A549 (cell line): ENCODE data around the gene TMEM43. TPM values are rescaled to one million over a fixed set of nuclear protein-coding genes. Genes with fewer than 3 reads are reported as not detected.

Source experiments
- ATAC-seq, 2 experiments: fragments of 200-7000 bp in 1 of 2; fragments of >200 bp in 1 of 2; cut with Nextera tagmentation in 1 of 2; cut with Tn5 transposase in 1 of 2; 3 replicates each; pipeline versions ENCODE4 v1.8.0 to v1.9.1; 2018 to 2020; ENCODE audit warnings: mild to moderate bottlenecking in 1 of 2, moderate library complexity in 1 of 2
- CTCF ChIA-PET: fragments of 300-600 bp; sonication (Branson Sonifier 250); formaldehyde crosslinking; extraction: SDS; loops from one replicate; lab custom pipeline; 2021; ENCODE audit warnings: antibody characterized with exemption, inconsistent platforms; lab: Yijun Ruan, JAX
- POLR2A ChIA-PET: fragments of 350-600 bp; formaldehyde crosslinking; extraction: SDS; loops from one replicate; lab custom pipeline; 2021; ENCODE audit warnings: antibody characterized with exemption, inconsistent platforms; lab: Yijun Ruan, JAX
- DNase-seq, 2 experiments: peaks; one replicate each; pipeline versions ENCODE4 v3.0.0 to v3.0.0-alpha.2; 2011 to 2016; ENCODE audit warnings: low read depth in 1 of 2, low spot score in 1 of 2
- FAIRE-seq: peaks from 2 replicates; lab custom pipeline; 2011; peaks lifted over from hg19 to GRCh38; lab: Jason Lieb, UNC
- H3K27ac ChIP-seq, 2 experiments: fragments of >200 bp; sonication (Bioruptor Twin); formaldehyde crosslinking; 3 replicates each; pipeline ENCODE4 v1.5.1; 2016 to 2017
- H3K4me1 ChIP-seq: fragments of >200 bp; sonication (Bioruptor Twin); formaldehyde crosslinking; 3 replicates; pipeline ENCODE4 v1.6.1; 2016
- H3K4me2 ChIP-seq: fragments of >200 bp; sonication (Bioruptor Twin); formaldehyde crosslinking; 3 replicates; pipeline ENCODE4 v1.6.1; 2016
- H3K4me3 ChIP-seq: fragments of >200 bp; sonication (Bioruptor Twin); formaldehyde crosslinking; 3 replicates; pipeline ENCODE4 v1.5.1; 2016
- H3K9me3 ChIP-seq: fragments of >200 bp; sonication (Bioruptor Twin); formaldehyde crosslinking; 3 replicates; pipeline ENCODE4 v1.6.1; 2016
- ATOH8 ChIP-seq: fragments of 250-450 bp; sonication (Bioruptor Pico); IDR thresholded peaks from 2 replicates; pipeline ENCODE4 v1.5.0; 2020; ENCODE audit warnings: low read depth, mild to moderate bottlenecking, moderate library complexity
- BCL3 ChIP-seq: fragments of >200 bp; sonication (Bioruptor Twin); formaldehyde crosslinking; IDR thresholded peaks from 3 replicates; pipeline ENCODE4 v1.6.1; 2016
- CBX2 ChIP-seq: fragments of 200-600 bp; sonication (generic); IDR thresholded peaks from 2 replicates; pipeline ENCODE4 v1.6.1; 2016; ENCODE audit warnings: low read depth, mild to moderate bottlenecking, borderline replicate concordance
- EHF ChIP-seq: fragments of 250-450 bp; sonication (Bioruptor Pico); IDR thresholded peaks from 2 replicates; pipeline ENCODE4 v1.5.0; 2020; ENCODE audit warnings: mild to moderate bottlenecking
- EHMT2 ChIP-seq: fragments of 200-600 bp; sonication (generic); IDR thresholded peaks from 2 replicates; pipeline ENCODE4 v1.6.1; 2016; ENCODE audit warnings: antibody characterized with exemption, low read depth, mild to moderate bottlenecking, moderate library complexity
- FOSB ChIP-seq: fragments of 250-450 bp; sonication (Bioruptor Pico); IDR thresholded peaks from 2 replicates; pipeline ENCODE4 v1.5.0; 2020; ENCODE audit warnings: mild to moderate bottlenecking, moderate library complexity
- HES2 ChIP-seq: fragments of >200 bp; sonication (Bioruptor Twin); formaldehyde crosslinking; IDR thresholded peaks from 2 replicates; pipeline ENCODE4 v1.6.1; 2016
- HEYL ChIP-seq: fragments of 250-450 bp; sonication (Bioruptor Pico); IDR thresholded peaks from 2 replicates; pipeline ENCODE4 v1.8.0; 2021; ENCODE audit warnings: mild to moderate bottlenecking, moderate library complexity
- HOXB13 ChIP-seq: fragments of 250-450 bp; sonication (Bioruptor Pico); IDR thresholded peaks from 2 replicates; pipeline ENCODE4 v1.5.0; 2020; ENCODE audit warnings: low read depth, mild to moderate bottlenecking, moderate library complexity
- HOXB5 ChIP-seq: fragments of 250-450 bp; sonication (Bioruptor Pico); IDR thresholded peaks from 2 replicates; pipeline ENCODE4 v1.5.0; 2020; ENCODE audit warnings: mild to moderate bottlenecking, moderate library complexity
- JUN ChIP-seq, 2 experiments: fragments of >200 bp; sonication (Bioruptor Twin); formaldehyde crosslinking; IDR thresholded peaks; 2 replicates in 1 of 2; 3 replicates in 1 of 2; pipeline ENCODE4 v1.6.1; 2016 to 2017
- MAFK ChIP-seq: fragments of 450-650 bp; IDR thresholded peaks from 2 replicates; pipeline ENCODE4 v1.6.1; 2014; ENCODE audit not compliant: partially characterized antibody
- NFE2L2 ChIP-seq: fragments of 150-350 bp; conservative IDR thresholded peaks from 2 replicates; pipeline ENCODE4 v1.6.1; 2014; ENCODE audit warnings: low read length
- NR3C1 ChIP-seq: fragments of >200 bp; sonication (Bioruptor Twin); formaldehyde crosslinking; IDR thresholded peaks from 3 replicates; pipeline ENCODE4 v1.6.1; 2017
- PBX3 ChIP-seq: IDR thresholded peaks from 2 replicates; pipeline ENCODE4 v1.6.1; 2012
- REST ChIP-seq: fragments of 200-600 bp; sonication (generic); IDR thresholded peaks from 2 replicates; pipeline ENCODE4 v1.6.1; 2016; ENCODE audit warnings: antibody characterized with exemption, mild to moderate bottlenecking, moderate library complexity
- TFCP2L1 ChIP-seq: fragments of 250-450 bp; sonication (Bioruptor Pico); IDR thresholded peaks from 2 replicates; pipeline ENCODE4 v1.5.0; 2021; ENCODE audit warnings: mild to moderate bottlenecking
- TP53 ChIP-seq: fragments of 250-450 bp; sonication (Bioruptor Pico); IDR thresholded peaks from 2 replicates; pipeline ENCODE4 v1.5.0; 2021; ENCODE audit warnings: mild to moderate bottlenecking, moderate library complexity
- ZFP36 ChIP-seq: fragments of 450-650 bp; IDR thresholded peaks from 2 replicates; pipeline ENCODE4 v1.6.1; 2014; ENCODE audit warnings: borderline replicate concordance; ENCODE audit not compliant: partially characterized antibody
- ZNF302 ChIP-seq: fragments of 250-450 bp; sonication (Bioruptor Pico); IDR thresholded peaks from 2 replicates; pipeline ENCODE4 v1.9.0; 2021; ENCODE audit warnings: inconsistent platforms, mild to moderate bottlenecking, moderate library complexity
- WGBS: methylation state at CpG from one replicate; pipeline ENCODE4 v1.1.6; 2017; ENCODE audit errors: missing lambda C conversion rate; 5-methylcytosine and 5-hydroxymethylcytosine counted together
- polyA plus RNA-seq, 4 experiments: library from polyadenylated mRNA; depleted of rRNA in 3 of 4; stranded (reverse); fragments of >200 nt; fragmentation: RNase III in 1 of 4; extraction: RNeasy Plus Mini Kit Qiagen cat#74134 plus additional on column Dnase treatment in 1 of 4; gene quantifications; 2 replicates in 3 of 4; 3 replicates in 1 of 4; pipeline ENCODE4 v1.2.3, GENCODE V29; 2011 to 2017

Gene TMEM43
- polyA plus RNA-seq, 2 of the 4 experiments (the other 2 are of a cell fraction) = 41.1 to 79.0 TPM

- ChIA-PET CTCF (interaction anchor here (0.7 to 1.4 kb wide), 6 partner anchors 9 to 466 kb away, joined by 3 to 6 read pairs (median 4); no protein-coding TSS in a partner anchor), POLR2A (interaction anchor here (0.6 to 3.0 kb wide), 6 partner anchors 12 to 91 kb away, joined by 3 to 41 read pairs (median 4); partner anchors contain the start of genes LSM3 and XPC)
- TF ChIP-seq JUN (IDR thresholded peaks at IDR 0.05) (no peak), HES2 (no peak), BCL3 (no peak), EHF (CRISPR knock-in tag) (no peak), REST (no peak), ATOH8 (CRISPR knock-in tag) (no peak), EHMT2 (no peak), PBX3 (no peak), ZFP36 (no peak), FOSB (CRISPR knock-in tag) (no peak), HOXB13 (CRISPR knock-in tag) (no peak), MAFK (no peak), NFE2L2 (no peak), TFCP2L1 (CRISPR knock-in tag) (no peak), HEYL (CRISPR knock-in tag) (no peak), TP53 (CRISPR knock-in tag) (no peak), ZNF302 (no peak), CBX2 (no peak), HOXB5 (CRISPR knock-in tag) (no peak), NR3C1 (no peak)
- DNase-seq (no peak), FAIRE-seq (no peak), ATAC-seq (no peak; a peak in 1 of 6 replicates)
- Histone ChIP-seq H3K4me2 (peak overlapping the region; percentile 99), H3K27ac (peak overlapping the region; percentile 94 to 98), H3K4me3 (peak overlapping the region; percentile 91), H3K4me1 (peaks cover 26% of the 10 kb centered on the region), H3K9me3 (no peaks in the 10 kb centered on the region)
- 51% methylated on average over 15 of the region's 15 CpGs for WGBS
Observed at GRCh38 chr3:14123308-14124222, 1.3 kb upstream of the TMEM43 start.
